GM06990 (cell line): Measurements from ENCODE around the gene DSCAML1.

Experiments
- DNase-seq: peaks from one replicate; pipeline ENCODE4 v3.0.0-alpha.2; 2011; ENCODE audit not compliant: insufficient read length; ENCODE audit errors: extremely low read depth
- H3K27me3 ChIP-seq: replicated peaks from 2 replicates; pipeline ENCODE4 v1.6.0; 2011; ENCODE audit warnings: low read length; ENCODE audit not compliant: control insufficient read depth, insufficient read depth
- H3K36me3 ChIP-seq: 2 replicates; pipeline ENCODE4 v1.5.1; 2011; ENCODE audit warnings: low read length; ENCODE audit not compliant: control insufficient read depth, insufficient read depth
- H3K4me3 ChIP-seq: replicated peaks from 2 replicates; pipeline ENCODE4 v1.5.1; 2011; ENCODE audit warnings: low read depth, mild to moderate bottlenecking, control low read depth, low read length
- TF ChIP-seq, protein P1 (sequence below): IDR thresholded peaks from 2 replicates; pipeline ENCODE4 v1.5.1; 2011; ENCODE audit warnings: low read length, control low read depth, mild to moderate bottlenecking, inconsistent platforms; ENCODE audit not compliant: insufficient read depth, poor library complexity, severe bottlenecking

Gene DSCAML1

DNA sequence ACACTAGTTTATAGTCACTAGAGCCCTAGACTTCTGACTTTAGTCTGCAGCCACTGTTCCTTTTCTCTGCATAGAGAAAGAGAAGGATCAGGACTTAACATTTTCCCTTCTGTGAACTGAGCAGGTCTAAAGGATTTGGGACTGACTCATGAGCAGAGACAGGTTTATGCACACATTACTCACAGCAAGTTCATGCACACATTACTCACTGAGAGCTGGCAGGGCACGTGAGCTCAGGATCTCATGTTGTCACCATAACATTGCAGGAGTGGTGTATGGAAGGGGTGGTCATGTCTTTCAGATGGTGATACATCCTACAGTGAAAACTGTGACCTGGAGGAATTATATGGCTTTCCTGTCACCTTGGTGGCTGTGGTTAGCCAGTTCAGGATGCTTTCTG, 413.0 kb downstream of the DSCAML1 start:
- TF ChIP-seq, protein P1, sequence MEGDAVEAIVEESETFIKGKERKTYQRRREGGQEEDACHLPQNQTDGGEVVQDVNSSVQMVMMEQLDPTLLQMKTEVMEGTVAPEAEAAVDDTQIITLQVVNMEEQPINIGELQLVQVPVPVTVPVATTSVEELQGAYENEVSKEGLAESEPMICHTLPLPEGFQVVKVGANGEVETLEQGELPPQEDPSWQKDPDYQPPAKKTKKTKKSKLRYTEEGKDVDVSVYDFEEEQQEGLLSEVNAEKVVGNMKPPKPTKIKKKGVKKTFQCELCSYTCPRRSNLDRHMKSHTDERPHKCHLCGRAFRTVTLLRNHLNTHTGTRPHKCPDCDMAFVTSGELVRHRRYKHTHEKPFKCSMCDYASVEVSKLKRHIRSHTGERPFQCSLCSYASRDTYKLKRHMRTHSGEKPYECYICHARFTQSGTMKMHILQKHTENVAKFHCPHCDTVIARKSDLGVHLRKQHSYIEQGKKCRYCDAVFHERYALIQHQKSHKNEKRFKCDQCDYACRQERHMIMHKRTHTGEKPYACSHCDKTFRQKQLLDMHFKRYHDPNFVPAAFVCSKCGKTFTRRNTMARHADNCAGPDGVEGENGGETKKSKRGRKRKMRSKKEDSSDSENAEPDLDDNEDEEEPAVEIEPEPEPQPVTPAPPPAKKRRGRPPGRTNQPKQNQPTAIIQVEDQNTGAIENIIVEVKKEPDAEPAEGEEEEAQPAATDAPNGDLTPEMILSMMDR, result no peak
- no peak for DNase-seq
- Histone ChIP-seq H3K27me3 (no peaks in the 10 kb centered on the region), H3K36me3 (peaks cover 43% of the 10 kb centered on the region), H3K4me3 (no peak overlapping the region)

DNA sequence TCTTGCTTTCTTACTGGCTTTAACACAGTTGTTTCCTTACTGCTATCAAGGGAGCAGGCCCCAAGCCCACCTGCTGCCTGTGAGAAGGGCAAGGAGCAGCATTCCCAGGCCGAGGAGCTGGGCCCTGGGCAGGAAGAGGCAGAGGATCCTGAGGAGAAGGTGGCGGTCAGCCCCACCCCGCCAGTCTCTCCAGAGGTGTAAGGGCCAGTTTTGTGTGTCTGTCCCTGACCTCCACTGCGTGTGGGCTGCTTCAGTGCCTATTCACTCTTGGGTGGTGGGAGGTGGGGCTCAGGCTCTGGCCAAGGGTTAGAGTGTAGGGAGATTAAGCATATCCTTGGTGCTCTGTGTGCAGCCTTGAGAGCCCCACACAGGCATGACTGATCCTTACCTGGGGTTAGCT, 414.3 kb downstream of the DSCAML1 start:
- TF ChIP-seq, protein P1, result no peak
- no peak for DNase-seq
- H3K36me3 ChIP-seq, result peaks cover 41% of the 10 kb centered on the region
- no peaks in the 10 kb centered on the region for H3K27me3 ChIP-seq
- no peak overlapping the region for H3K4me3 ChIP-seq

DNA sequence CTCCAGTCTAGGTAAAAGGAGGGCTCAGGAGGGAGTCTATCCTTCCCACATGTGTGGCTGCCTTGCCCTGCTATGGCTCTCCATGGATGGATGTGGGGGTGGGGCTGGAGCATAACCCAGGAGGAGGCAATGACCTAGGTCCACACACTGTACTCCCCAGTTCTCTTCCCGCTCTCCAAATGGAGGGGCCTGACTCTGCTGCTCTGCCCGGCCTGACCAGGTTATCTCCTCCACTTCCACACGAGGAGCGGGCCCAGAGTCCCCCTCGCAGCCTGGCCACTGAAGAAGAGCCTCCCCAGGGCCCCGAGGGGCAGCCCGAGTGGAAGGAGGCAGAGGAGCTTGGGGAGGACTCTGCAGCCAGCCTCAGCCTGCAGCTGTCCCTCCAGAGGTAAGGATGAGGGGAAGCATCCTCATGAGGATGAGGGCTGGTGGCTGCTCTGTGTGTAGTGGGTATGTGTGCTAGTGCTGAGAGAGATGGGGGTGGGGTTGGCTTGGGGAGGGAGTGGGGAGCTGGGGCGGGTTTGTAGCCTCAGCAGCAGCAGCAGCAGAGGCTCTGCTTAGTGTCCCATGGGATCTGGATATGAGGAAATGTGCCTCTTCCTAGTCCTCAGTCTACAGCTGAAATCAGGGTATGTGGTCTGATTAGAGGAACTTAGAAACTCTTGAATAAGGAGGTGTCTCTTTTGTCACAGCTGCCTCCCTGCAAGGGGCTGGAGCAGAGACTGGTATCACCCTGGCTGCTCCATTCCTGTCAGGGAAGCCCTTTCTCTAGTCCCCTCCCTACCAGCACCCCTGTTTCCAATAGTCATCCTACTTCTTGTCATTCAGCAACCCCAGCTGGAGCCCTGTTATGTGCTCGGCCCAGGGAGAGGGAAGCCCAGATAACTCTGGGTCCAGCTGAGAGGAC, 415.3 kb downstream of the DSCAML1 start:
- Histone ChIP-seq H3K36me3 (peaks cover 39% of the 10 kb centered on the region), H3K4me3 (no peak overlapping the region), H3K27me3 (no peaks in the 10 kb centered on the region)
- TF ChIP-seq, protein P1, result no peak
- no peak for DNase-seq

DNA sequence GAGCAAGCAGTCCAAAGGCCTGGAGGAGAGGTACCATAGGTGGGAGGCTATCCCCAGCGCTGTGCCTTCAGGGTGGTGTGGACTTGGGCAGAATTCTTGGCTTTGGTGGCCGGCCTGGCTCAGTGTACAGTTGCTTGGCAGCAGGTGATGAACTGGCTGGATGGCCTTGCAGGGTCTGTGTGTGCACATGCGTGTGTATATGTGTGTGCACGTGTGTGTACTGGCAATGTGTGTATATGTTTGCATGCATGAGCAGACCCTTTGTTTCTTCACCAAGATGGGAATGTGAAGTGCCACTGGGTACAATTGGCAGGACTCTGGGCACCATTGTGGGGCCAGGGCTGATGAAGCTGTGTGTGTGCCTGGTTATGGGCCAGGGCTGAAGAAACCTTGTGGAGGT, 416.3 kb downstream of the DSCAML1 start:
- H3K36me3 ChIP-seq, result peaks cover 40% of the 10 kb centered on the region
- DNase-seq, result no peak
- TF ChIP-seq, protein P1, result no peak
- H3K27me3 ChIP-seq, result no peaks in the 10 kb centered on the region
- H3K4me3 ChIP-seq, result no peak overlapping the region

DNA sequence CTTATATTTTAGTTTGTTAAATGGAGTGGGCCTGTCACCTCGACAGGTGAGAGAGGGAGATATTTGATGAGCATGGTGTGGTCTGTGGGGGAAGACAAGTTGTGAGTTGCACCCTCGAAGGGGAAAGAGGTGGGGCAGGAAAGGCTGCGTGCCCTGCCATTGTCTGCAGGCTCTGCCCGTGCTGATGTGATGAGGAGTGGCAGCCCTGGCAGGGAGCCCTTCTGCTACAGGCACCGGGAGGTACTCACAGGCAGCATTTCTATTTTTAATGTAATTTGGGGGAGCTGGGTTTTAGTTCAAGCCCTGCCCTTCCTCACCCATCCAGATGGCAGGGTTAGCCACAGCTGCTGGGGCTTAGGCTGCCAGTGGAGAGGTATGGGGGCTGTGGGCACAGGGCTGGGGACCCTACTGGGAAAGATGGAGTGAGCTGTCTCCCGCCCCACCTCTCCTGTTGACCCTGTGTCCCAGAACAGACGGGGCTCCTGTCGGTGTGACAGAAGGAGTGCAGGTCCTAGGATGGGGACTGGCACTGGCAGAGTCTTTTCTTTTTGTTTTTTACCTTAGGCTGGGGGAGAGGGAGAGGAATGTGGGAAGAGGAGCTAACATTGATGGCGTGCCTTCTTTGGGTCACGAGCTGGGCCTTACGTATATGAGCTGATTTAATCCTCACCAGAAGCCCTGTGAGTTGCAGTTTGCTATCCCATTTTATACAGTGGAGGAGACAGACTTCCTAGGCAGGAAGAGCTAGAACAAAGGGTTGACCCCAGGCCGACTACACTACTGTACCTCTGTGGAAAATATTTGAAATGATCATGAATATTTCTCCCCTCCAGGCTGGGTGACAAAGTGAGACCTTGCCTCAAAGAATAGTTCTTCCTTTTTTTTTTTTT, 417.8 kb downstream of the DSCAML1 start:
- TF ChIP-seq, protein P1, result no peak
- peaks cover 38% of the 10 kb centered on the region for H3K36me3 ChIP-seq
- no peaks in the 10 kb centered on the region for H3K27me3 ChIP-seq
- H3K4me3 ChIP-seq, result no peak overlapping the region
- no peak for DNase-seq
